H9 (cell line): ENCODE measurements around the gene TLR6. TPM values are rescaled to one million over a fixed set of nuclear protein-coding genes. Genes with fewer than 3 reads are reported as not detected.

ENCODE experiments used
- DNase-seq: peaks from one replicate; pipeline ENCODE4 v3.0.0-alpha.2; 2017
- H2AFZ ChIP-seq: one replicate; pipeline ENCODE4 v1.6.1; 2013; ENCODE audit warnings: mild to moderate bottlenecking, low read length, control low read depth, moderate library complexity
- H2AK5ac ChIP-seq: 2 replicates; pipeline ENCODE4 v1.6.1; 2013; ENCODE audit warnings: low read length, control low read depth, mixed read lengths; ENCODE audit not compliant: insufficient read length
- H2BK120ac ChIP-seq: one replicate; pipeline ENCODE4 v1.6.1; 2013; ENCODE audit warnings: low read depth, mild to moderate bottlenecking, low read length, control low read depth, inconsistent platforms; ENCODE audit not compliant: poor library complexity, severe bottlenecking
- H2BK12ac ChIP-seq: 2 replicates; pipeline ENCODE4 v1.6.1; 2013; ENCODE audit warnings: low read length, control low read depth, mixed read lengths, low read depth; ENCODE audit not compliant: insufficient read length
- H2BK15ac ChIP-seq: 2 replicates; pipeline ENCODE4 v1.6.1; 2013; ENCODE audit warnings: low read depth, low read length, control low read depth
- H2BK20ac ChIP-seq: one replicate; pipeline ENCODE4 v1.6.1; 2013; ENCODE audit warnings: low read depth, mild to moderate bottlenecking, low read length, control low read depth, inconsistent platforms; ENCODE audit not compliant: poor library complexity, severe bottlenecking
- H2BK5ac ChIP-seq: 2 replicates; pipeline ENCODE4 v1.6.1; 2013; ENCODE audit warnings: low read length, control low read depth, mixed read lengths; ENCODE audit not compliant: insufficient read length
- H3K14ac ChIP-seq: 2 replicates; pipeline ENCODE4 v1.6.1; 2013; ENCODE audit warnings: low read length, control low read depth; ENCODE audit not compliant: insufficient read depth
- H3K18ac ChIP-seq: 2 replicates; pipeline ENCODE4 v1.6.1; 2013; ENCODE audit warnings: low read depth, mild to moderate bottlenecking, mixed read lengths, low read length, control low read depth; ENCODE audit not compliant: insufficient read length
- H3K23ac ChIP-seq: 2 replicates; pipeline ENCODE4 v1.6.1; 2013; ENCODE audit warnings: low read length, control low read depth, mixed read lengths, low read depth; ENCODE audit not compliant: insufficient read length
- H3K23me2 ChIP-seq: 2 replicates; pipeline ENCODE4 v1.6.1; 2013; ENCODE audit warnings: low read depth, mild to moderate bottlenecking, mixed read lengths, low read length, control low read depth; ENCODE audit not compliant: insufficient read length, poor library complexity, severe bottlenecking
- H3K27ac ChIP-seq: 2 replicates; pipeline ENCODE4 v1.5.1; 2013; ENCODE audit warnings: low read length, control low read depth, mixed read lengths, low read depth; ENCODE audit not compliant: insufficient read length
- H3K27me3 ChIP-seq: 2 replicates; pipeline ENCODE4 v1.6.1; 2013; ENCODE audit warnings: low read length, control low read depth, inconsistent platforms; ENCODE audit not compliant: insufficient read depth
- H3K4ac ChIP-seq: 2 replicates; pipeline ENCODE4 v1.6.1; 2013; ENCODE audit warnings: low read depth, mild to moderate bottlenecking, control low read depth, inconsistent platforms, low read length, moderate library complexity
- H3K4me1 ChIP-seq: 2 replicates; pipeline ENCODE4 v1.6.1; 2013; ENCODE audit warnings: low read length, control low read depth, inconsistent platforms; ENCODE audit not compliant: insufficient read depth
- H3K4me2 ChIP-seq: 2 replicates; pipeline ENCODE4 v1.6.1; 2013; ENCODE audit warnings: low read length, control low read depth, mixed read lengths; ENCODE audit not compliant: insufficient read length, insufficient read depth
- H3K56ac ChIP-seq: 2 replicates; pipeline ENCODE4 v1.6.1; 2013; ENCODE audit warnings: low read depth, mild to moderate bottlenecking, mixed read lengths, low read length, control low read depth; ENCODE audit not compliant: insufficient read length
- H3K79me1 ChIP-seq: 2 replicates; pipeline ENCODE4 v1.6.1; 2013; ENCODE audit warnings: low read depth, mild to moderate bottlenecking, moderate library complexity, low read length, control low read depth, inconsistent platforms; ENCODE audit not compliant: insufficient read depth, poor library complexity, severe bottlenecking
- H3K79me2 ChIP-seq: 2 replicates; pipeline ENCODE4 v1.6.1; 2013; ENCODE audit warnings: low read length, control low read depth, inconsistent platforms; ENCODE audit not compliant: insufficient read depth
- H3K9ac ChIP-seq: 2 replicates; pipeline ENCODE4 v1.6.1; 2013; ENCODE audit warnings: low read length, control low read depth, mixed read lengths; ENCODE audit not compliant: insufficient read length; ENCODE audit errors: extremely low read depth
- H3K9me3 ChIP-seq: one replicate; pipeline ENCODE4 v1.6.1; 2013; ENCODE audit warnings: low read depth, low read length, inconsistent platforms; ENCODE audit not compliant: control insufficient read depth
- H3T11ph ChIP-seq: one replicate; pipeline ENCODE4 v1.6.1; 2013; ENCODE audit warnings: mild to moderate bottlenecking, low read length, control low read depth, inconsistent platforms
- H4K20me1 ChIP-seq: one replicate; pipeline ENCODE4 v1.6.1; 2013; ENCODE audit not compliant: control insufficient read depth, insufficient read length, insufficient read depth
- H4K5ac ChIP-seq: 2 replicates; pipeline ENCODE4 v1.6.1; 2013; ENCODE audit warnings: low read depth, mild to moderate bottlenecking, mixed read lengths, low read length, control low read depth; ENCODE audit not compliant: insufficient read length
- H4K8ac ChIP-seq: replicated peaks from 2 replicates; pipeline ENCODE4 v1.6.1; 2013; ENCODE audit warnings: low read length, control low read depth, mixed read lengths, low read depth; ENCODE audit not compliant: insufficient read length
- H4K91ac ChIP-seq: 2 replicates; pipeline ENCODE4 v1.6.1; 2013; ENCODE audit warnings: low read depth, mild to moderate bottlenecking, moderate library complexity, mixed read lengths, low read length, control low read depth; ENCODE audit not compliant: insufficient read length
- H3K27ac Mint-ChIP-seq, 3 experiments: 2 replicates in 2 of 3; 3 replicates in 1 of 3; pipeline ENCODE4 v1.8.0; 2020 to 2021; ENCODE audit warnings: mixed read lengths in 3 of 3, mild to moderate bottlenecking in 1 of 3, moderate library complexity in 1 of 3
- H3K27me3 Mint-ChIP-seq: 2 replicates; pipeline ENCODE4 v1.8.0; 2021; ENCODE audit warnings: low read depth, mild to moderate bottlenecking, moderate library complexity, mixed read lengths
- H3K36me3 Mint-ChIP-seq, 3 experiments: 2 replicates in 2 of 3; 3 replicates in 1 of 3; pipeline ENCODE4 v1.8.0; 2020 to 2021; ENCODE audit warnings: low read depth in 3 of 3, mixed read lengths in 3 of 3; ENCODE audit not compliant: insufficient read depth in 1 of 3
- H3K4me1 Mint-ChIP-seq, 2 experiments: 2 replicates each; pipeline ENCODE4 v1.8.0; 2020; ENCODE audit warnings: mixed read lengths in 2 of 2
- H3K4me3 Mint-ChIP-seq, 2 experiments: 2 replicates in 1 of 2; 3 replicates in 1 of 2; pipeline ENCODE4 v1.8.0; 2020 to 2021; ENCODE audit warnings: mild to moderate bottlenecking in 2 of 2, mixed read lengths in 2 of 2, moderate library complexity in 1 of 2
- H3K9me3 Mint-ChIP-seq, 2 experiments: 2 replicates in 1 of 2; 3 replicates in 1 of 2; pipeline ENCODE4 v1.8.0; 2020; ENCODE audit warnings: mild to moderate bottlenecking in 2 of 2, mixed read lengths in 2 of 2, moderate library complexity in 1 of 2
- WGBS: extraction: QIAGEN DNeasy Blood & Tissue Kit; methylation state at CpG from one replicate; pipeline ENCODE4 v1.1.7; 2013; ENCODE audit warnings: missing lambda C conversion rate, low lambda C conversion rate, mixed read lengths; ENCODE audit not compliant: insufficient read length; ENCODE audit errors: extremely low coverage; 5-methylcytosine and 5-hydroxymethylcytosine counted together
- long read RNA-seq: library from polyadenylated mRNA; unstranded; transcript quantifications from one replicate; pipeline ENCODE4 v2.0.0, GENCODE V29; 2020
- total RNA-seq: library from RNA; stranded (reverse); gene quantifications from 2 replicates; pipeline ENCODE4 v1.2.1, GENCODE V29; 2021
- TF ChIP-seq, protein P1 (sequence below): fragments of 200-600 bp; sonication (generic); conservative IDR thresholded peaks from 3 replicates; pipeline ENCODE4 v1.8.0; 2021; ENCODE audit warnings: antibody characterized with exemption, mild to moderate bottlenecking

The TLR6 gene, protein sequence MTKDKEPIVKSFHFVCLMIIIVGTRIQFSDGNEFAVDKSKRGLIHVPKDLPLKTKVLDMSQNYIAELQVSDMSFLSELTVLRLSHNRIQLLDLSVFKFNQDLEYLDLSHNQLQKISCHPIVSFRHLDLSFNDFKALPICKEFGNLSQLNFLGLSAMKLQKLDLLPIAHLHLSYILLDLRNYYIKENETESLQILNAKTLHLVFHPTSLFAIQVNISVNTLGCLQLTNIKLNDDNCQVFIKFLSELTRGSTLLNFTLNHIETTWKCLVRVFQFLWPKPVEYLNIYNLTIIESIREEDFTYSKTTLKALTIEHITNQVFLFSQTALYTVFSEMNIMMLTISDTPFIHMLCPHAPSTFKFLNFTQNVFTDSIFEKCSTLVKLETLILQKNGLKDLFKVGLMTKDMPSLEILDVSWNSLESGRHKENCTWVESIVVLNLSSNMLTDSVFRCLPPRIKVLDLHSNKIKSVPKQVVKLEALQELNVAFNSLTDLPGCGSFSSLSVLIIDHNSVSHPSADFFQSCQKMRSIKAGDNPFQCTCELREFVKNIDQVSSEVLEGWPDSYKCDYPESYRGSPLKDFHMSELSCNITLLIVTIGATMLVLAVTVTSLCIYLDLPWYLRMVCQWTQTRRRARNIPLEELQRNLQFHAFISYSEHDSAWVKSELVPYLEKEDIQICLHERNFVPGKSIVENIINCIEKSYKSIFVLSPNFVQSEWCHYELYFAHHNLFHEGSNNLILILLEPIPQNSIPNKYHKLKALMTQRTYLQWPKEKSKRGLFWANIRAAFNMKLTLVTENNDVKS
- total RNA-seq = 0.07 and 0.11 TPM in 2 replicates
- long read RNA-seq = 0 reads

DNA sequence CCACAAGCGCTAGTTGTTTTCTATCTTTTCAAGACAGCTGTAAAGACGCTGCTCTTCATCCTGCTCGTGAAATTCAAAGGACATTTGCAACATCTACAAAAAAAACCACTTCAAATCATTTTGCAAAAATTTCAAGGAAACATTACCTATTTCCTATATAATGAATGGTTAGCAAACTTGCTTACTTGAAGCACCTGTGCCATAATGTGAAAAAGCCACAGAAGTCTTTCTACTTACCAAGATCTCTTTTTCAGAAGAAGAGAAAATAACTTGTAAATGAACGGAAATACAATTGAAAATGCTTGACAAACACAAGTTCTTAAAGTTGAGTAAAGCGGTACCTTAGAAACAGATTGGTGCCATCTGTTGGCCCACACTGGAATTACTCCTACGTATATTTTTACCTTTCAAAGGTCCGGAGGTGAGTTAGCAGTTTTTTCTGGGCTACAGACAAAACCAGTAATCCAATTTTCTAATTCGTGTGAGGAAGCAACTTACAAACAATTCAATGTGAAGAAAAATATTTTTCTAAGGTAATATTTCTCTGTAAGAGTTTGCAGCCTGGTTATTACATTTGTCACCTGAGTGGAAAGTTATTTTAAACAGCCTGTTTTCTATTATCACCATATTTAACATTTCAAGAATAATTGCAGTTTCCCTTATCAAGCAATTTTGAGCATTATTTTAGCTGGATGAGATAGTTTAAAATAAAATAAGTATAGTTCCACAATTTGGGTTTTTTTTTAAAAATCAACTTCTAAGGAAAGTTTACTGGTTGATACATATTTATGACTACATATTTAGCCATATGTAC, at the start of gene TLR6:
Gene TLR6 (minus strand): TSS at position 294 of the 814 bp plus-strand sequence. CDS start 27,344 bp downstream, outside the sequence.
- peak within 1 kb of the TSS in 1 of 3 experiments; percentile 78; a peak in 1 of 7 replicates for H3K27ac Mint-ChIP-seq
- Histone ChIP-seq H3K4me2 (no peak within 1 kb of the TSS), H3K9ac (no peak within 1 kb of the TSS)

More for the DNA sequence above, at the start of gene TLR6:
- Mint-ChIP-seq H3K4me3 (no peak within 1 kb of the TSS), H3K36me3 (no peaks in the 10 kb centered on the region), H3K9me3 (no peaks in the 10 kb centered on the region), H3K27me3 (no peaks in the 10 kb centered on the region; the same call in 1 of the 2 replicates), H3K4me1 (peaks cover 16 to 19% of the 10 kb centered on the region in 2 experiments; a peak in 3 of 4 replicates)
- no peaks in the 10 kb centered on the region for H3K9me3 ChIP-seq
- H3K18ac ChIP-seq = no peak within 1 kb of the TSS
- H2BK12ac ChIP-seq = no peak within 1 kb of the TSS
- no peak within 1 kb of the TSS for H2AK5ac ChIP-seq
- H2BK20ac ChIP-seq = no peak within 1 kb of the TSS
- no peak within 1 kb of the TSS for H4K5ac ChIP-seq
- no peak within 1 kb of the TSS for H3T11ph ChIP-seq
- H3K79me1 ChIP-seq = no peaks in the 10 kb centered on the region
- H4K20me1 ChIP-seq = no peaks in the 10 kb centered on the region
- H3K27me3 ChIP-seq = no peaks in the 10 kb centered on the region
- H3K14ac ChIP-seq = no peak within 1 kb of the TSS
- H3K4me1 ChIP-seq = no peaks in the 10 kb centered on the region; the same call in 1 of the 2 replicates
- H3K23me2 ChIP-seq = no peaks in the 10 kb centered on the region
- H3K27ac ChIP-seq = no peak within 1 kb of the TSS
- no peak within 1 kb of the TSS for H3K56ac ChIP-seq
- DNase-seq = peak; percentile 41
- no CpG with 5 or more reads among the region's 8 CpGs for WGBS
- no peak within 1 kb of the TSS for H4K8ac ChIP-seq
- H3K23ac ChIP-seq = no peak within 1 kb of the TSS
- TF ChIP-seq, protein P1, sequence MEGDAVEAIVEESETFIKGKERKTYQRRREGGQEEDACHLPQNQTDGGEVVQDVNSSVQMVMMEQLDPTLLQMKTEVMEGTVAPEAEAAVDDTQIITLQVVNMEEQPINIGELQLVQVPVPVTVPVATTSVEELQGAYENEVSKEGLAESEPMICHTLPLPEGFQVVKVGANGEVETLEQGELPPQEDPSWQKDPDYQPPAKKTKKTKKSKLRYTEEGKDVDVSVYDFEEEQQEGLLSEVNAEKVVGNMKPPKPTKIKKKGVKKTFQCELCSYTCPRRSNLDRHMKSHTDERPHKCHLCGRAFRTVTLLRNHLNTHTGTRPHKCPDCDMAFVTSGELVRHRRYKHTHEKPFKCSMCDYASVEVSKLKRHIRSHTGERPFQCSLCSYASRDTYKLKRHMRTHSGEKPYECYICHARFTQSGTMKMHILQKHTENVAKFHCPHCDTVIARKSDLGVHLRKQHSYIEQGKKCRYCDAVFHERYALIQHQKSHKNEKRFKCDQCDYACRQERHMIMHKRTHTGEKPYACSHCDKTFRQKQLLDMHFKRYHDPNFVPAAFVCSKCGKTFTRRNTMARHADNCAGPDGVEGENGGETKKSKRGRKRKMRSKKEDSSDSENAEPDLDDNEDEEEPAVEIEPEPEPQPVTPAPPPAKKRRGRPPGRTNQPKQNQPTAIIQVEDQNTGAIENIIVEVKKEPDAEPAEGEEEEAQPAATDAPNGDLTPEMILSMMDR = peak; percentile 84
- no peak within 1 kb of the TSS for H2BK120ac ChIP-seq
- no peak within 1 kb of the TSS for H4K91ac ChIP-seq
- H3K4ac ChIP-seq = no peak within 1 kb of the TSS
- no peaks in the 10 kb centered on the region for H3K79me2 ChIP-seq
- H2BK15ac ChIP-seq = no peak within 1 kb of the TSS
- no peak within 1 kb of the TSS for H2AFZ ChIP-seq
- H2BK5ac ChIP-seq = no peak within 1 kb of the TSS
